Measurements from ENCODE around the gene WNK4. TPM values are rescaled to one million over a fixed set of nuclear protein-coding genes. Genes with fewer than 3 reads are reported as not detected.

WNK4 gene
- polyA plus RNA-seq, 2 donors = 6.7 to 12.8 TPM

DNA sequence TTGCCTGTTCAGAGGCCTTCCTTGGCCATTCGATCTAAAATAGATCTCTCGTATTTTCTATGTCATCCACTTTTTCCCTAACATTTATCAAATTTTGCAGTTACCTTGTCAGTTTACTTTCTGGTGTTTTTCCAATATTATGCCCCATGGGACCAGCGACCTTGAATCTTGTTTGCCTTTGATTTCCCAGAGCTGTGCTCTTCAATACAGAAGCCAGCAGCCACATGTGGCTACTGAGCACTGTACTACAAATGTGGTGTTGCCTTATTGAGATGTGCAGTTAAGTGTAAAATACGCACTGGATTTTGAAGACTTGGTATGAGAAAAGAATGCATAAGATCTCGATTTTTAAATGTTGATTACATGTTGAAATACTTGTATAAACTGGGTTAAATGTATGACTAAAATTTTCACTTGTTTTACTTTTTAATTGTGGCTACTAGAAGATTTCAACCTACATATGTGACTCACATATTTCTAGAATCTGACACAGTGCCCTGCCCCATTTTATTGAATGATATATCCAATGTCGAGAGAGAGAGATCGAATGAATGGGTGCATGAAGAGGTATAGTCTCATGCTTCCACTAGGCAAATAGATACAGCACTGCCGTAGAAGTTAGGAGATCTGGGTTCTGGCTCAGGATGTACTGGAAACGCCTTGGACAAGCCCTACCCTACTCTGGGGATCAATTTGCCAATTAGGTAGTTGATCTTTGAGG is 52.0 kb downstream of the WNK4 start:
- Histone ChIP-seq H3K4me3 (ENCODE audit: low read depth in 1 of 2, low read length in 2 of 2) (peak overlapping the region; percentile 80 to 85), H3K27me3 (ENCODE audit: control insufficient read depth in 1 of 2, insufficient read depth in 2 of 2, low read length in 2 of 2) (no peaks in the 10 kb centered on the region), H3K9me3 (ENCODE audit: control insufficient read depth in 2 of 2, insufficient read depth in 1 of 2, low read depth in 1 of 2, low read length in 1 of 2) (no peaks in the 10 kb centered on the region), H3K36me3 (ENCODE audit: control insufficient read depth in 2 of 2, insufficient read depth in 2 of 2, low read length in 1 of 2) (peaks cover 0 to under 1% of the 10 kb centered on the region in 2 donors), H3K4me1 (ENCODE audit: control insufficient read depth in 2 of 2, insufficient read depth in 2 of 2, low read length in 1 of 2) (no peaks in the 10 kb centered on the region), H3K27ac (ENCODE audit: low read depth in 2 of 2, low read length in 1 of 2) (peak overlapping the region; percentile 79 to 94)
- WGBS, 2 donors = 44 to 49% methylated on average over 9 of the region's 9 CpGs

DNA sequence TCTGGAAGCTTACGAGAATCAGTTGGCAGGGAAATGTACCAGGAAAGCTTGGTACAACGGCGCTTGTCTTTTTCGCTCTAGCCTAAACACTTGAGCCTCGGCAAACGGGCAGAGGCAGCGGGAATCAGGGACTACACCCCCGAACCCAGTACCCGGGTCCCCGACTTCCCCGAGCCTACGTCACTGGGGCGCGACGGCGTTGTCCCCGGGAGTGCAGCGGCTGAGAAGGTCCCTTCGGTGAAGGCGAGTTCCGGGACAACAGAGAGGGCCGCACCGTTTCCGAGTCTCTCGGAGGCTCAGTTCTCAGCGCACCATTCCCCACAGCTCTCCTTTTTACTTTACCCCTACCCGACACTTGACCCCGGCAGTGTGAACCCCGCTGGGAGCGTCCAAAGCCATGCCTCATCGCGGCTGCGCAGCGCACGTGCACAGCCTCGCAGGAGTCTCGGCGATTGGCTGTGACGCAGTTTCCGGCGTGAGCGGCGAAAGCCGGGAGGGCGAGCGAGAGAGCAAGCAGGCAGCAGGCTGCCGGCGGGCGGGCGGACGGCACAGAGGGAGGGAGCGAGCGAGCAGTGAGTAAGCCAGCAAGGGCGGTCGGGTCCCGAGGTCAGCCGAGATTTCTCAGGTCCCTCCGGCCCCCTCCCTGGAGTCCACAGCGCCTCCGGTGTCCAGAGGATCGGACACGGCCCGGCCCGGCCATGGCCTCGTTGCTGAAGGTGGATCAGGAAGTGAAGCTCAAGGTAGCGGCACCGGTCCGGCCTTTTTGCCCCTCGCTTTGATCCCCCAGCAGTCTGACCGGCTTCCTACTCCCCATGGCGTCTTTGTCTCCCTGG is 52.7 kb downstream of the WNK4 start, which contains the start of gene PSME3:
Gene PSME3, plus strand, starts transcription at position 464 of the 833 bp plus-strand sequence. Its CDS starts 235 bp downstream, at position 699.
- 0% methylated on average over 59 to 71 of the region's 71 CpGs for WGBS, 2 donors
- no peaks in the 10 kb centered on the region for H3K27me3 ChIP-seq (ENCODE audit: control insufficient read depth in 1 of 2, insufficient read depth in 2 of 2, low read length in 2 of 2)
- H3K36me3 ChIP-seq (ENCODE audit: control insufficient read depth in 2 of 2, insufficient read depth in 2 of 2, low read length in 1 of 2) = peaks cover 0 to 7% of the 10 kb centered on the region in 2 donors
- peak within 1 kb of the TSS; percentile 79 to 94 for H3K27ac ChIP-seq (ENCODE audit: low read depth in 2 of 2, low read length in 1 of 2)
- H3K9me3 ChIP-seq (ENCODE audit: control insufficient read depth in 2 of 2, insufficient read depth in 1 of 2, low read depth in 1 of 2, low read length in 1 of 2) = no peaks in the 10 kb centered on the region
- no peaks in the 10 kb centered on the region for H3K4me1 ChIP-seq (ENCODE audit: control insufficient read depth in 2 of 2, insufficient read depth in 2 of 2, low read length in 1 of 2)
- H3K4me3 ChIP-seq (ENCODE audit: low read depth in 1 of 2, low read length in 2 of 2) = peak within 1 kb of the TSS; percentile 80 to 85

DNA sequence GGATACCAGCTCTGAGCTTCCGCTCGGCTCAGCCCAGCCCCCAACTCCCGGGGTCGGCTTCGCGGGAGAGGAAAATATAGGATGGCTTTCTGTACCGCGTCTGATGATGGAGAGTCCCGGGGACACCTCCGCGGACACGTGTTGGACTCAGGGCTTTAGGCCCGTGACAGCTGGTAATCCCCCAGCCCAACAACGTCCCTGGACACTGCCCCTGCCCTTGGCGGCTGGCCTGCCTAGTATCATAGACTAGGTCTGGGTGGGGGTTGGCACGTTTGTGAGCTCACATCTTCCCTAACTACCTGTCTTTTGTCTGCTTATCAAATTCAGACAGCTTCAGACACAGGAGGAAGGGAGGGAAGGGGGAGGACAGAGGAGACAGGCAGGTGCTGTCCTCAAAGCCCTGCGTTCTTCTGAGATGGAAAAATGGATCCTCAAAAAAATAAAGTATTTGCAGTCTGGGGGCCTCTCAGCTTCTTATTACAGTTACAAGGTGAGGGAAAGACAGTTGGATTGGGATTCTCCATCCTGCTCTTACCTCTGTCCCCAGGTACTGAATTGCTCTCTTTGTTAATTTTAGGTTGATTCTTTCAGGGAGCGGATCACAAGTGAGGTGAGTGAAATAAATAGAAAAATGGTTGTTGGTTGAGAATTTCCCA is 53.5 kb downstream of the WNK4 start:
- WGBS, 2 donors = 6 to 7% methylated on average over 18 of the region's 18 CpGs

DNA sequence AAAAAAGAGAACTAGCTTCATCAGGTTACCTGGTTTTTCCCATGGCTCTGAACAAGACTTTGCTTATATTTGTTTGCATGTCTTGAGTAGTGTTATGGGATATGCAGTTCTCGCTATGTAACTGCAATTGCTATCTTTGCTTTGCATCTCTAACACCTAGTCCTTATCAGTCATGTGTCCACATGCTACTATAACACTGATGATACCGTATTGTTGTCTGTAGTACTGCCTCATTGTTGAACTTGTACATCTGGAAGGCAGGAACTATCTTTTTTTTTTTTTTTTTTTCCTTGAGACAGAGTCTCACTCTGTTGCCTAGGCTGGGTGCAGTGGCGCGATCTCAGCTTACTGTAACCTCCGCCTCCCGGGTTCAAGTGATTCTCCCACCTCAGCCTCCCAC is 55.3 kb downstream of the WNK4 start:
- H3K36me3 ChIP-seq (ENCODE audit: control insufficient read depth in 2 of 2, insufficient read depth in 2 of 2, low read length in 1 of 2) = peaks cover 10 to 13% of the 10 kb centered on the region in 2 donors

More for the DNA sequence above, 53.5 kb downstream of the WNK4 start:
- Histone ChIP-seq H3K27me3 (ENCODE audit: control insufficient read depth in 1 of 2, insufficient read depth in 2 of 2, low read length in 2 of 2) (no peaks in the 10 kb centered on the region), H3K9me3 (ENCODE audit: control insufficient read depth in 2 of 2, insufficient read depth in 1 of 2, low read depth in 1 of 2, low read length in 1 of 2) (no peaks in the 10 kb centered on the region), H3K4me3 (ENCODE audit: low read depth in 1 of 2, low read length in 2 of 2) (peak overlapping the region; percentile 80 to 85), H3K27ac (ENCODE audit: low read depth in 2 of 2, low read length in 1 of 2) (peak overlapping the region; percentile 79 to 94), H3K36me3 (ENCODE audit: control insufficient read depth in 2 of 2, insufficient read depth in 2 of 2, low read length in 1 of 2) (peaks cover 6 to 8% of the 10 kb centered on the region in 2 donors), H3K4me1 (ENCODE audit: control insufficient read depth in 2 of 2, insufficient read depth in 2 of 2, low read length in 1 of 2) (no peaks in the 10 kb centered on the region)

DNA sequence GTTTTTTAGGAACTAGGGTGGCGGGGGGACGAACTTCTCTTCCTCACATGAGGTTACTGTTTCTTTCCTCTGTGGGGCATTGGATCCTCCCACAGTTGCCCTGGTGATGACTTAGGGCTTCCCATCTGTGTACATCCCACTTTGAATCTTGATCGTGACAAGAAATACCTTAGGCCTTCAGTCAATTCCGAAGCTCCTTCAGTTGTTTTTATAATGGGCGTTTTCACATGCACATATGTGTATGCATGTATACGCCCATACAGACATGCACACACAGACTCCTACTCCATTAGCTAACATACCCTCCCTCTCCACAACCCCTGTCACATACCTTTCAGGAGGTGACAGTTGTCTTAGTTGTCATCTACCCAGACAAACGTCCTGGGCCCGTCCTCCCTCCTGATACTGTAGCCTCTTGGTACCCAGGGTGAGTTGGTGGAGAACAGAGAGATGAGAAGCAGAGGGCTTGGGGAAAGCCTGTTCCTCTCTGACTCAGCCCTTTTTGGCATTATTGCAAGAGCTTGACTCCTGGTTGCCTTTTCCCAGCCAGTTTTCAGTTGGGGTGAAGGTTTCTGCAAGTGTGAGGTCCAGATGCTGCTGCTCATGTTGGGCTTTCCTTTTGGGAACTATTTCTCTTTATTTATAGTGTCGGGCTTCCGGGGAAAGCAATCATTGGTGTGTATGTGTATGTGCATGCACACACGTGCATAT is 61.7 kb downstream of the WNK4 start:
- no peak overlapping the region for H3K4me3 ChIP-seq (ENCODE audit: low read depth in 1 of 2, low read length in 2 of 2)
- no peaks in the 10 kb centered on the region for H3K4me1 ChIP-seq (ENCODE audit: control insufficient read depth in 2 of 2, insufficient read depth in 2 of 2, low read length in 1 of 2)
- H3K27ac ChIP-seq (ENCODE audit: low read depth in 2 of 2, low read length in 1 of 2) = no peak overlapping the region
- no peaks in the 10 kb centered on the region for H3K27me3 ChIP-seq (ENCODE audit: control insufficient read depth in 1 of 2, insufficient read depth in 2 of 2, low read length in 2 of 2)
- no peaks in the 10 kb centered on the region for H3K9me3 ChIP-seq (ENCODE audit: control insufficient read depth in 2 of 2, insufficient read depth in 1 of 2, low read depth in 1 of 2, low read length in 1 of 2)
- 75 to 77% methylated on average over 11 of the region's 11 CpGs for WGBS, 2 donors
- H3K36me3 ChIP-seq (ENCODE audit: control insufficient read depth in 2 of 2, insufficient read depth in 2 of 2, low read length in 1 of 2) = peaks cover 25 to 36% of the 10 kb centered on the region in 2 donors

More for the DNA sequence above, 55.3 kb downstream of the WNK4 start:
- H3K4me3 ChIP-seq (ENCODE audit: low read depth in 1 of 2, low read length in 2 of 2) = no peak overlapping the region
- 95 to 99% methylated on average over 6 of the region's 6 CpGs for WGBS, 2 donors
- no peaks in the 10 kb centered on the region for H3K27me3 ChIP-seq (ENCODE audit: control insufficient read depth in 1 of 2, insufficient read depth in 2 of 2, low read length in 2 of 2)
- H3K4me1 ChIP-seq (ENCODE audit: control insufficient read depth in 2 of 2, insufficient read depth in 2 of 2, low read length in 1 of 2) = no peaks in the 10 kb centered on the region
- no peak overlapping the region for H3K27ac ChIP-seq (ENCODE audit: low read depth in 2 of 2, low read length in 1 of 2)
- no peaks in the 10 kb centered on the region for H3K9me3 ChIP-seq (ENCODE audit: control insufficient read depth in 2 of 2, insufficient read depth in 1 of 2, low read depth in 1 of 2, low read length in 1 of 2)

DNA sequence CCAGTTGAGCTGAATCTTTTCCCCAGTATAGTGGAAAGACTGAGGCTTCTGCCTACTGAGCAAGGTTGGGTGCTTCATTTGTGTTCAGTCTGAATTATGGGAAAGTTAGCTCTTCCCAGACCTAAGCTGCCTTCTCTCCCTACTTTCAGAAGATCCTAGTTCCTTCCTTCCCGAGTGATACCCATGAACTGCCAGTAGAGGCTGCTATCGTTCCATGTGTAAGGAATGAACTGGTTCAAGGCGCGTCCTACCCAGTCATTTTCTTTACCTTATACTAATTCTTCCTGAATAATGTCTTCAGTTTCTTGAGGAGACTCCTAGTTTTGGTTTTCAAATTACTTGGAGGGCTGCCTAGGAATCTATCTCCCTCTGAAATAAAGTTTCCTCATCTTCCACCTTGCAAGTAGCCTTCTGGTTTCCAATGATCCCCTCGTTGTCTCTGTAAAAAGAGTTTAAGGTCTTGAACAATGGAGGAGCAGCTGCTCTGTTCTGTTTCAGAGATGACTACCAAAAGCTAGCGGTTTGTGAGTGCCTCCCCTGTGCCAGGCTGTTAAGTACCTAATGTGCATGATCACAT is 63.0 kb downstream of the WNK4 start:
- WGBS, 2 donors = 33 to 40% methylated on average over 6 of the region's 6 CpGs
- no peaks in the 10 kb centered on the region for H3K4me1 ChIP-seq (ENCODE audit: control insufficient read depth in 2 of 2, insufficient read depth in 2 of 2, low read length in 1 of 2)
- H3K9me3 ChIP-seq (ENCODE audit: control insufficient read depth in 2 of 2, insufficient read depth in 1 of 2, low read depth in 1 of 2, low read length in 1 of 2) = no peaks in the 10 kb centered on the region
- peaks cover 23 to 28% of the 10 kb centered on the region in 2 donors for H3K36me3 ChIP-seq (ENCODE audit: control insufficient read depth in 2 of 2, insufficient read depth in 2 of 2, low read length in 1 of 2)
- H3K4me3 ChIP-seq (ENCODE audit: low read depth in 1 of 2, low read length in 2 of 2) = no peak overlapping the region
- H3K27ac ChIP-seq (ENCODE audit: low read depth in 2 of 2, low read length in 1 of 2) = no peak overlapping the region
- no peaks in the 10 kb centered on the region for H3K27me3 ChIP-seq (ENCODE audit: control insufficient read depth in 1 of 2, insufficient read depth in 2 of 2, low read length in 2 of 2)

DNA sequence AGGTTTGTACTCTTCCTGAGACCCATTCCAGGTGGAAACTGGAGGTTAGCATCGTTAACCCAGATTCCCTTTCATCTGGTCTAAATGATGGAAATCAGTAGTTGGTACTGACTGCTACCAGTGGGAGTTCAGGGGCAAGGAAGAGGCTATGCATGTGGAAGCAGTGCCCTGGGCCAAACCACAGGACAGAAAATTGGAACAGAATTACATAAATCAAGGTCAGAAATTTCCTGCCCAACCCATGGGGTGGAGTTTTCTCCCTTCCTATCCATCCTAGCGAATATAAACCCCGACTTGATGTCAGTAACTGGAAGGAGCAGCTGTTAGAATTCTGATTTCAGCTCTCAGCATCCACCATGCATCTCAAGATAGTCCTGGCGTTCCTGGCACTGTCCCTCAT is 63.9 kb downstream of the WNK4 start, which contains the start of gene AOC2:
Gene AOC2, plus strand, starts transcription at position 310 of the 400 bp plus-strand sequence. Its CDS starts 47 bp downstream, at position 357.
- WGBS, 2 donors = 61 to 65% methylated on average over 4 of the region's 4 CpGs

DNA sequence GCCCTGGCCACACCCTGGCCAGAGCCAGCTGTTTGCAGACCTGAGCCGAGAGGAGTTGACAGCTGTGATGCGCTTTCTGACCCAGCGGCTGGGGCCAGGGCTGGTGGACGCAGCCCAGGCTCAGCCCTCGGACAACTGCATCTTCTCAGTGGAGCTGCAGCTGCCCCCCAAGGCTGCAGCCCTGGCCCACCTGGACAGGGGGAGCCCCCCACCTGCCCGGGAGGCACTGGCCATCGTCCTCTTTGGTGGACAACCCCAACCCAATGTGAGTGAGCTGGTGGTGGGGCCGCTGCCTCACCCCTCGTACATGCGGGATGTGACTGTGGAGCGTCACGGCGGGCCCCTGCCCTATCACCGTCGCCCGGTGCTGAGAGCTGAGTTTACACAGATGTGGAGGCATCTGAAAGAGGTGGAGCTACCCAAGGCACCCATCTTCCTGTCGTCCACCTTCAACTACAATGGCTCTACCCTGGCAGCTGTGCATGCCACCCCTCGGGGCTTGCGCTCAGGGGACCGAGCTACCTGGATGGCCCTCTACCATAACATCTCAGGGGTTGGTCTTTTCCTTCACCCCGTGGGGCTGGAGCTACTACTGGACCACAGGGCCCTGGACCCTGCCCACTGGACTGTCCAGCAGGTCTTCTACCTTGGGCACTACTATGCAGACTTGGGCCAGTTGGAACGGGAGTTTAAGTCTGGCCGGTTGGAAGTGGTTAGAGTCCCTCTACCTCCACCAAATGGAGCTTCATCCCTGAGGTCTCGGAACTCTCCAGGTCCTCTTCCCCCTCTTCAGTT is 64.5 kb downstream of the WNK4 start:
- Histone ChIP-seq H3K4me1 (ENCODE audit: control insufficient read depth in 2 of 2, insufficient read depth in 2 of 2, low read length in 1 of 2) (peaks cover 3 to 4% of the 10 kb centered on the region in 2 donors), H3K27ac (ENCODE audit: low read depth in 2 of 2, low read length in 1 of 2) (no peak overlapping the region), H3K4me3 (ENCODE audit: low read depth in 1 of 2, low read length in 2 of 2) (no peak overlapping the region), H3K9me3 (ENCODE audit: control insufficient read depth in 2 of 2, insufficient read depth in 1 of 2, low read depth in 1 of 2, low read length in 1 of 2) (no peaks in the 10 kb centered on the region), H3K27me3 (ENCODE audit: control insufficient read depth in 1 of 2, insufficient read depth in 2 of 2, low read length in 2 of 2) (no peaks in the 10 kb centered on the region), H3K36me3 (ENCODE audit: control insufficient read depth in 2 of 2, insufficient read depth in 2 of 2, low read length in 1 of 2) (peaks cover 14 to 23% of the 10 kb centered on the region in 2 donors)
- WGBS, 2 donors = 91 to 92% methylated on average over 24 of the region's 24 CpGs

More for the DNA sequence above, 63.9 kb downstream of the WNK4 start, which contains the start of gene AOC2:
- H3K36me3 ChIP-seq (ENCODE audit: control insufficient read depth in 2 of 2, insufficient read depth in 2 of 2, low read length in 1 of 2) = peaks cover 14 to 25% of the 10 kb centered on the region in 2 donors
- no peak within 1 kb of the TSS for H3K4me3 ChIP-seq (ENCODE audit: low read depth in 1 of 2, low read length in 2 of 2)
- H3K4me1 ChIP-seq (ENCODE audit: control insufficient read depth in 2 of 2, insufficient read depth in 2 of 2, low read length in 1 of 2) = no peaks in the 10 kb centered on the region
- no peak within 1 kb of the TSS for H3K27ac ChIP-seq (ENCODE audit: low read depth in 2 of 2, low read length in 1 of 2)
- no peaks in the 10 kb centered on the region for H3K9me3 ChIP-seq (ENCODE audit: control insufficient read depth in 2 of 2, insufficient read depth in 1 of 2, low read depth in 1 of 2, low read length in 1 of 2)
- H3K27me3 ChIP-seq (ENCODE audit: control insufficient read depth in 1 of 2, insufficient read depth in 2 of 2, low read length in 2 of 2) = no peaks in the 10 kb centered on the region

Measured in esophagus (tissue), 2 donors.